Measurements from ENCODE around the gene NOTCH1. TPM values are rescaled to one million over a fixed set of nuclear protein-coding genes. Genes with fewer than 3 reads are reported as not detected.

Gene NOTCH1
- total and polyA plus RNA-seq, 7 experiments from 2014 or later, result 1.9 to 92.9 (median 52.0) TPM

- peaks cover 0 to 3% (median 0%) of the 10 kb centered on the region in 7 donors for H3K4me1 Mint-ChIP-seq
- no peaks in the 10 kb centered on the region for H3K27me3 ChIP-seq (ENCODE audit: control insufficient read depth in 2 of 2, insufficient read depth in 2 of 2, low read length in 2 of 2)
- DNase-seq (no peak), ATAC-seq (no peak)
- ChIA-PET CTCF (no interaction called here), POLR2A (interaction anchor here (0.6 to 1.1 kb wide), 2 partner anchors 18 to 34 kb away, joined by 3 to 5 read pairs; no protein-coding TSS in a partner anchor)
- H3K9me3 ChIP-seq (ENCODE audit: control insufficient read depth in 2 of 3, low read length in 3 of 3), result no peaks in the 10 kb centered on the region
- no peak overlapping the region for H3K4me3 ChIP-seq (ENCODE audit: low read length)
- no peak overlapping the region for H3K27ac ChIP-seq (ENCODE audit: low read depth, low read length)
- H3K27me3 Mint-ChIP-seq, result no peaks in the 10 kb centered on the region
- no peak overlapping the region for H3K27ac Mint-ChIP-seq
- H3K36me3 Mint-ChIP-seq, result no peaks in the 10 kb centered on the region
- intact Hi-C loops (cut with micrococcal nuclease), result no loop called here
- H3K4me1 ChIP-seq (ENCODE audit: control insufficient read depth in 2 of 2, insufficient read depth in 2 of 2, low read length in 2 of 2), result no peaks in the 10 kb centered on the region
- H3K36me3 ChIP-seq (ENCODE audit: control insufficient read depth in 2 of 3, insufficient read depth in 3 of 3, low read length in 3 of 3), result peaks cover 0 to 90% (median 10%) of the 10 kb centered on the region in 3 experiments
- H3K4me3 Mint-ChIP-seq, result no peak overlapping the region
- no peaks in the 10 kb centered on the region for H3K9me3 Mint-ChIP-seq
Observed at GRCh38 chr9:136520053-136520540, 25.8 kb downstream of the NOTCH1 start.

DNA sequence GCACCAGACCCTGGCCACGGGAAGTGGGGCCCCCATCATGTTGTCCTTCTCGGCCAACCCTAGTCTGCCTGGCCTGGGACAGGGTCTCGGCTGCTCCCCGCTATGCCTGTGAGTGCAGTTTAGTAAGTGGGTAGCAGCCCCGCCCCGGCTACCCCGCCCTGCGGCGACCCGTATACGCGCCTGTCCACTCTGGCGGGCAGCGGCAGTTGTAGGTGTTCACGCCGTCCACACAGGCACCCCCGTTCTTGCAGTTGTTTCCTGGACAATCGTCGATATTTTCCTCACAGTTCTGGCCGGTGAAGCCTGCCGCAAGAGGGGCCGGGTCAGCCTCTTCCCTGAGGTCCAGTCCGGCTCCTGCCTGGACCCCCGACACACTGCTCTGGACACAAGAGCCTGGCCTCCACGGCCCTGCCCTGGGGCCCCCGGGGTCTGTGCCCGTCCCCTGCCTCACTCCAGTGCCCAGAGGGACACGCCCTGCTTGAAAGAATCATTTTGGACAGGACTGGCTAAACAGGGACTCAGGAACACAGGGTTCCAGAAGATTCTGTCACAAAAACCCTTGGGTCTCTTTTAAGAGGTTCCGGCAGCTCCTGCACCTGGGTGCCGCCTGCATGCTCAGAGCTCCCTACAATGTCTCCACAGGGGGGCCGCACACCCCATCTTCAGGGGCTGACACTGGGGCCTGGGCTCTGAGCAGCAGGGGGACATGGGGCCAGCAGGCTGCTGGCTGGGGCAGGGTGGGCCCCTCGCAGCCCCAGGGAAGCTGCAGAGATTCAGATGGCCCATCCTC, 26.4 kb downstream of the NOTCH1 start:
- Histone ChIP-seq H3K27me3 (ENCODE audit: control insufficient read depth in 2 of 2, insufficient read depth in 2 of 2, low read length in 2 of 2) (no peaks in the 10 kb centered on the region), H3K4me1 (ENCODE audit: control insufficient read depth in 2 of 2, insufficient read depth in 2 of 2, low read length in 2 of 2) (no peaks in the 10 kb centered on the region), H3K36me3 (ENCODE audit: control insufficient read depth in 2 of 3, insufficient read depth in 3 of 3, low read length in 3 of 3) (peaks cover 0 to 96% (median 12%) of the 10 kb centered on the region in 3 experiments), H3K9me3 (ENCODE audit: control insufficient read depth in 2 of 3, low read length in 3 of 3) (no peaks in the 10 kb centered on the region), H3K27ac (ENCODE audit: low read depth, low read length) (no peak overlapping the region), H3K4me3 (ENCODE audit: low read length) (no peak overlapping the region)
- intact Hi-C loops (cut with micrococcal nuclease), result no loop called here
- no peaks in the 10 kb centered on the region for H3K9me3 Mint-ChIP-seq
- no peaks in the 10 kb centered on the region for H3K27me3 Mint-ChIP-seq
- H3K27ac Mint-ChIP-seq, result no peak overlapping the region
- CTCF ChIA-PET, result no interaction called here
- POLR2A ChIA-PET, result interaction anchor here (1.1 kb wide), 1 partner anchor 19 kb away, joined by 5 read pairs; no protein-coding TSS in a partner anchor
- DNase-seq, result no peak
- H3K36me3 Mint-ChIP-seq, result no peaks in the 10 kb centered on the region
- H3K4me1 Mint-ChIP-seq, result peaks cover 0 to 3% (median 0%) of the 10 kb centered on the region in 7 donors
- H3K4me3 Mint-ChIP-seq, result no peak overlapping the region
- ATAC-seq, result no peak

DNA sequence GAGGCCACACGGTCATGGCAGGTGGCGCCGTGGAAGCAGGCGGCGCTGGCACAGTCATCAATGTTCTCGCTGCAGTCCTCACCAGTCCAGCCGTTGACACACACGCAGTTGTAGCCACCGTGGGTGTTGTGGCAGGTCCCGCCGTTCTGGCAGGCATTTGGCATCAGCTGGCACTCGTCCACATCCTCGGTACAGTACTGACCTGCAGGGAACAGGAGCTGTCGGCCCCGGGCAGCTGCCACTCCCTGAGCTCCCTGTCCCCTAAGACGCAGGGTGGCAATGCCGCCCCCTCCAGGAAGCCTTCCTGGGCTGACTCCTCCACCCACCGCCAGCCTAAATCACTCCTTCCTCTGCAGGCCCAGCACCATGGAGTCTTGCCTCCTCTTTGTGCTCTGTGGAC, 27.2 kb downstream of the NOTCH1 start:
- Mint-ChIP-seq H3K27me3 (no peaks in the 10 kb centered on the region), H3K9me3 (no peaks in the 10 kb centered on the region), H3K4me1 (peaks cover 0 to 3% (median 0%) of the 10 kb centered on the region in 7 donors), H3K27ac (no peak overlapping the region), H3K4me3 (no peak overlapping the region), H3K36me3 (no peaks in the 10 kb centered on the region)
- ATAC-seq (no peak), DNase-seq (no peak)
- intact Hi-C loops (cut with micrococcal nuclease), result no loop called here
- Histone ChIP-seq H3K36me3 (ENCODE audit: control insufficient read depth in 2 of 3, insufficient read depth in 3 of 3, low read length in 3 of 3) (peaks cover 0 to 96% (median 12%) of the 10 kb centered on the region in 3 experiments), H3K27ac (ENCODE audit: low read depth, low read length) (no peak overlapping the region), H3K4me1 (ENCODE audit: control insufficient read depth in 2 of 2, insufficient read depth in 2 of 2, low read length in 2 of 2) (no peaks in the 10 kb centered on the region), H3K9me3 (ENCODE audit: control insufficient read depth in 2 of 3, low read length in 3 of 3) (no peaks in the 10 kb centered on the region), H3K27me3 (ENCODE audit: control insufficient read depth in 2 of 2, insufficient read depth in 2 of 2, low read length in 2 of 2) (no peaks in the 10 kb centered on the region), H3K4me3 (ENCODE audit: low read length) (no peak overlapping the region)
- ChIA-PET CTCF (no interaction called here), POLR2A (no interaction called here)

GRCh38 chr9:136517950-136518349, 27.9 kb downstream of the NOTCH1 start:
- DNase-seq (no peak), ATAC-seq (no peak)
- intact Hi-C loops (cut with micrococcal nuclease), result no loop called here
- Mint-ChIP-seq H3K27me3 (no peaks in the 10 kb centered on the region), H3K4me3 (no peak overlapping the region), H3K4me1 (peaks cover 0 to 3% (median 0%) of the 10 kb centered on the region in 7 donors), H3K27ac (no peak overlapping the region), H3K36me3 (peaks cover 0 to 2% (median 0%) of the 10 kb centered on the region in 5 donors), H3K9me3 (no peaks in the 10 kb centered on the region)
- Histone ChIP-seq H3K36me3 (ENCODE audit: control insufficient read depth in 2 of 3, insufficient read depth in 3 of 3, low read length in 3 of 3) (peaks cover 0 to 96% (median 12%) of the 10 kb centered on the region in 3 experiments), H3K27me3 (ENCODE audit: control insufficient read depth in 2 of 2, insufficient read depth in 2 of 2, low read length in 2 of 2) (no peaks in the 10 kb centered on the region), H3K27ac (ENCODE audit: low read depth, low read length) (no peak overlapping the region), H3K9me3 (ENCODE audit: control insufficient read depth in 2 of 3, low read length in 3 of 3) (no peaks in the 10 kb centered on the region), H3K4me3 (ENCODE audit: low read length) (no peak overlapping the region), H3K4me1 (ENCODE audit: control insufficient read depth in 2 of 2, insufficient read depth in 2 of 2, low read length in 2 of 2) (no peaks in the 10 kb centered on the region)
- ChIA-PET POLR2A (no interaction called here), CTCF (no interaction called here)

GRCh38 chr9:136517012-136517743, 28.7 kb downstream of the NOTCH1 start:
- POLR2A ChIA-PET, result no interaction called here
- no peak for DNase-seq
- H3K4me1 Mint-ChIP-seq, result peaks cover 0 to 3% (median 0%) of the 10 kb centered on the region in 7 donors

GRCh38 chr9:136516191-136516654, 29.6 kb downstream of the NOTCH1 start:
- H3K36me3 Mint-ChIP-seq, result peaks cover 0 to 2% (median 0%) of the 10 kb centered on the region in 5 donors
- H3K4me1 ChIP-seq (ENCODE audit: control insufficient read depth in 2 of 2, insufficient read depth in 2 of 2, low read length in 2 of 2), result no peaks in the 10 kb centered on the region
- no peaks in the 10 kb centered on the region for H3K27me3 ChIP-seq (ENCODE audit: control insufficient read depth in 2 of 2, insufficient read depth in 2 of 2, low read length in 2 of 2)
- CTCF ChIA-PET, result no interaction called here
- peaks cover 0 to 1% (median 0%) of the 10 kb centered on the region in 7 donors for H3K4me1 Mint-ChIP-seq
- H3K27me3 Mint-ChIP-seq, result no peaks in the 10 kb centered on the region
- no peak overlapping the region for H3K4me3 Mint-ChIP-seq
- DNase-seq (no peak), ATAC-seq (no peak)
- POLR2A ChIA-PET, result interaction anchor here (0.5 kb wide), 1 partner anchor 22 kb away, joined by 4 read pairs; no protein-coding TSS in a partner anchor
- no peak overlapping the region for H3K27ac Mint-ChIP-seq
- H3K9me3 Mint-ChIP-seq, result no peaks in the 10 kb centered on the region
- no peaks in the 10 kb centered on the region for H3K9me3 ChIP-seq (ENCODE audit: control insufficient read depth in 2 of 3, low read length in 3 of 3)
- intact Hi-C loops (cut with micrococcal nuclease), result no loop called here
- H3K27ac ChIP-seq (ENCODE audit: low read depth, low read length), result no peak overlapping the region
- no peak overlapping the region for H3K4me3 ChIP-seq (ENCODE audit: low read length)
- peaks cover 0 to 100% (median 15%) of the 10 kb centered on the region in 3 experiments for H3K36me3 ChIP-seq (ENCODE audit: control insufficient read depth in 2 of 3, insufficient read depth in 3 of 3, low read length in 3 of 3)

More at GRCh38 chr9:136517012-136517743, 28.7 kb downstream of the NOTCH1 start:
- no peak for ATAC-seq
- H3K27ac Mint-ChIP-seq, result no peak overlapping the region
- H3K4me3 Mint-ChIP-seq, result no peak overlapping the region
- H3K36me3 ChIP-seq (ENCODE audit: control insufficient read depth in 2 of 3, insufficient read depth in 3 of 3, low read length in 3 of 3), result peaks cover 0 to 96% (median 12%) of the 10 kb centered on the region in 3 experiments
- no peaks in the 10 kb centered on the region for H3K4me1 ChIP-seq (ENCODE audit: control insufficient read depth in 2 of 2, insufficient read depth in 2 of 2, low read length in 2 of 2)
- no peaks in the 10 kb centered on the region for H3K9me3 Mint-ChIP-seq
- no peaks in the 10 kb centered on the region for H3K27me3 ChIP-seq (ENCODE audit: control insufficient read depth in 2 of 2, insufficient read depth in 2 of 2, low read length in 2 of 2)
- CTCF ChIA-PET, result no interaction called here
- intact Hi-C loops (cut with micrococcal nuclease), result no loop called here
- H3K36me3 Mint-ChIP-seq, result peaks cover 0 to 2% (median 0%) of the 10 kb centered on the region in 5 donors
- H3K27ac ChIP-seq (ENCODE audit: low read depth, low read length), result no peak overlapping the region
- no peak overlapping the region for H3K4me3 ChIP-seq (ENCODE audit: low read length)
- H3K9me3 ChIP-seq (ENCODE audit: control insufficient read depth in 2 of 3, low read length in 3 of 3), result no peaks in the 10 kb centered on the region
- no peaks in the 10 kb centered on the region for H3K27me3 Mint-ChIP-seq

All from naive thymus-derived CD4-positive, alpha-beta T cell (primary cell).